CD4-positive, alpha-beta T cell treated with Interleukin-17A for 4 hours (primary cell): ENCODE data around the gene NLGN1.

Experiments used
- DNase-seq: peaks from one replicate; pipeline ENCODE4 v3.0.0-alpha.2; 2020; ENCODE audit warnings: mixed read lengths

The NLGN1 gene

DNA sequence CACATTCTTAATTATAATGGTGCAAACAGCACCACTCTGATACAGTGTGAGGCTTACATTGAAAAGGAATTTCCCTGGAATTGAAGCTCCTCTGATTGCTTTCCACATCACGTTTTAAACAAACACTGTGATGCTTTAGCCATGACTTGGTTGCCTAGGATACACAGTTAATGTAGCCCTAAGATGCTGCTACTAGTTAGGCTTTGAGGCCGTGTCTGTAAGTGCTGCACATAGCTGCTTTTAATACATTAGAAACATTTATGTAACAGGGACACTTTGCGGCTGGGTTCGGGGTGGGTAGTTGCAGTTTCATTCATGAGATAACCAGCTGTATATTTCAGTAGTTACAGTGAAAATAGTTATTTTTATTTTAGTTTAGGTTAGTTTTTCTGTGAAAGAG is 334.7 kb downstream of the NLGN1 start:
- DNase-seq: no peak

DNA sequence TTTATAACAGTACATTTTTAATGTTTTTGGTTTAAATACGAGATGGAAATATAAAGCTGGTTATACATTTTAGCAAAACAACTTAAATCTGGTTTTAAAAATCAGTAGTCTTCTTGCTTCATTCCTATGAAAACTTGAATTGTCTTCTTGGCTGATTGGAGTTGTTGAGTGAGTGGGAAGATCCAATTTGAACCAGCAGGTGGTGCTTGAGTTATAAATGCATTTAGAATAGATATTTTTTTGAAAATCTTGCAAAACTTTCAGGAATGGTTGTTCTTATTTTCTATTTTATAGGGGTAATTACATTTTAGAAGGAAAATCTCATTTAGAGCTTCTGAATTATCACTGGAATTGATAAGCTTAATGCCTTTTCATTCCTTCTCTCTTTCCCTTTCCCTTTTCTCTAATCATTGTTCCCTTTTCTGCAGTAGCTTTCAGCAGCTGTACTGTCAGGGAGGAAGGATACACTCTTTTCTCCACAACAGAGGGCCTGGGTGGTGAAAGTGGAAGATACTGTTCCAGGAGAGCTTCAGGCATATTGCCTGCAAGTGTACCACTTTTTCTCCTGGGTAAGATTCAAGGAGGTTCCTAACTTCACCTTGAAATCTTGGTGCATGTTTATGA is 335.6 kb downstream of the NLGN1 start:
- no peak for DNase-seq

DNA sequence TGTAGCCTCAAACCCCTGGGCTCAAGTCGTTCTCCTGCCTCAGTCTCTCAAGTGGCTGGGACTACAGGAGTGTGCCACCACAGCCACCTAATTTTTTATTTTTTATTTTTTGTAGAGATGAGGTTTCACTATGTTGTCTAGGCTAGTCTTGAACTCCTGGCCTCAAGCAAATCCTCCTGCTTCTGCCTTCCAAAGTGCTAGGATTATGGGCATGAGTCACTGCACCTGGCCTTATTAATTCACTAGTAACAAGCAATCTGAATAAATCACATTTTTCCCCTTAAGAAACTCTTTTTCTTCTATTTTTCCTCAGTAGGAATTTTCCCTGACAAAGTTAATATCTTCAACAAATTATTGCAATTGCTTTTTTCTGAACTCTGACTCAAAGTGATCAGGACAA is 336.9 kb downstream of the NLGN1 start:
- no peak for DNase-seq

DNA sequence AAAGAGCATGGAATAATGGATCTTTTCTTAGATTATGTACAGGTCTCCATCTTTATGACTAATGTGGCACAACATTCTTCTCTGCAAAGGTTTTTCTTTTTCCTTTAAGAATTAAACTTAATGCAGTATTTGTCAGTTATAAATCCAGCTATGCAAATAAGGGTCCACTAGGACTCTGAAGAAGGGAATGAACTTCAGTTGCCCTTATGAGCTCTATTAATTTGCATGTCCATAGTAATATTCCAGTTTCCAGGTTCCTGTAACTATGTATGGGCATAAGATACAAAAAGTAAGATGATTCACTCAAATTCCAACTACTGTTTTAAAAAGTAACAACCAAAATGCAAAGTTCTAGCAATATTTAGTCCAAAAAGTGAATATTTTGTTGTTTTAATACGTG is 337.4 kb downstream of the NLGN1 start:
- no peak for DNase-seq

DNA sequence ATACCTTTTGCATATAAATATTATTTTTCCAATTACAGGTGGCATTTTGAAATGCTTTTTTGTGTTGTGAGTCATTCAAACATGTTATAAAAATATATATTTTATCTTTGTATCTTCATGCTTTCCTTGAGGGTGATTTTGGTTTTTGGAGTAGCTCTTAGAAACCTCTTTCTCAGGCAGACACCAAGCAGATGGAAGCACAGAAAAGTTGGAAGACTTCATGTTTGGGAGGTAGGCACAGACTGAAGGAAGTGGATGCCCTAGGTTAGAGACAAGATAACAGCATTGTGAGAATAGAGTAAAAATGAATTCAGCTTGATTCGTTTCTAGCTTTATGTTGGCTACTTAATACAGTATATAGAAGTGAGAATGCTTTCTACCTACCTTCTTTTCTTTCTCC is 338.3 kb downstream of the NLGN1 start:
- no peak for DNase-seq

DNA sequence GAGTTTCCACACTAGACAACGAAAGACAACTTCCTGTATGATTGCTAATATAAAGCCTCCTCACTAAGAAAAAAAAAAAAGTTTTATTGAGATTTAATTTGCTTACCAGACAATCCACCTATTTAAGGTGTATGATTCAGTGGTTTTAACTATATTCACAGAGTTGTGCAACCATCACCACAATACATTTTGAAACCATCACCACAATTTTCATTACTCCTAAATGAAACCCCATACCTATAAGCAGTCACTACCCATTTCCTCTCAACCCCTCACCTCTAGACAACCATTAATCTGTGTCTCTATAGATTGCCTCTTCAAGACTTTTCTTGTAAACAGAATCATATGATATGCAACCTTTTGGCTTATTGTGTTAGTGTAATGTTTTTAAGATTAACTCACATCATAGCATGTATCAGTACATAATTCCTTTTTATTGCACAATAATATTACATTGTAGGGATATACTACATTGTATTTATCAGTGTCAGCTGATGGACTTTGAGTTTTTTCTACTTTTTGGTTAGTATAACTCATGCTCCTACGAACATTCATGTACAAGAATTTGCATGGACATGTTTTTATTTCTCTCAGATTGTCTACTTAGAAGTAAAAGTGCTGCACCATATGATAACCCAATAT is 339.7 kb downstream of the NLGN1 start:
- DNase-seq: no peak

DNA sequence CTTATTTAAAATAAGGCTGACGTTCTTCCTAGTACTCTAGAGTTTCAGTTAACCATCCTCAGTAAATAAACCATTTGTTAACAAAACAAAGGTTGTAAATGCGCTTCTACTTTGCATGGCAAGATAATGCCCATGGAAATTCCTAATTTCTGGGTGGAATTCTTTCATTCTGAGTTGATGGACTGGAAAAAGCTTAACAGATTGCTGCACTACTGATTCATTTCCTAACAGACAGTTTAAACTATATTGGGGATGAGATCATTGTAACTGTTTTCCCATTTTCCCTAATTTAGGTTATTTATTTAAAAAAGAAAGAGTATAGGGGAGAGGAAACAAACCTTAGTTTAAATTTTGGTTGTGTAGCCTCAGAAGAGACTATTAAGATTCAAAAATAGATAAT is 342.2 kb downstream of the NLGN1 start:
- no peak for DNase-seq

DNA sequence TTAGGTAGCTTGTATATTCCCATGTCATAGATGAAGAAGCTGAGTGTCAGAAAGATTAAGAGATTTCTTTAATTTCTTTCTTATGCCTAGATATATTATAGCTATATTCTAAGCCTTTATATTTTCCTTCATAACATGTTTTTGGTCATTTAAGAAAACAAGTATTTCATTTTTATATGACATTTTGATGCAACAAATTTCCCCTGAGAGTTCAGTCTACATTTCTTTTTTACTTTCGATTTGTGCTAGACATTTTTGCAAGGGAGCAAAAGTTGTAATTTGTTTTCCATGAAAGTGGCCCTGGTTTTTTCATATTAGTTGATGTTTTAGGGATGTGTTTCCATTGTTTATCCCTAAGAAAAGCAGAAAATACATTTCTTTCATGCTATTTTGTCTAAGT is 344.9 kb downstream of the NLGN1 start:
- DNase-seq: no peak

DNA sequence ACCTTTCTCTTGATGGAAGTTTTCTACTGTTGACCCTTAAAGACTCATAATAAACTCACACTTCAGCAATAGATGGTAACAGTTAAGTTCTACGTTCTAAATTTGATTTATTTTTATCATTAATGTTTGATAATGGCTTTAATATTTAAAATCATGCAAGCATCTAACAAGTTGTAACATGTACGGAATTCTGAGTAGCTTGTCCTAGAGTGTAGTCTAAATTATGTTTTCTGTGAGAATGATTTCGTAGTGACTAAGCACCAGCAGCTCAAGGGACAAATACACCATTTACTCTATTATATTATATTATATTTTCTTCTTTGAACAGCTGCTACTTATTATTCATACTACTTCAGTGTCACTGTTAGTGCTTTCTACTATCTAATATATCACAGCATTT is 345.6 kb downstream of the NLGN1 start:
- no peak for DNase-seq

DNA sequence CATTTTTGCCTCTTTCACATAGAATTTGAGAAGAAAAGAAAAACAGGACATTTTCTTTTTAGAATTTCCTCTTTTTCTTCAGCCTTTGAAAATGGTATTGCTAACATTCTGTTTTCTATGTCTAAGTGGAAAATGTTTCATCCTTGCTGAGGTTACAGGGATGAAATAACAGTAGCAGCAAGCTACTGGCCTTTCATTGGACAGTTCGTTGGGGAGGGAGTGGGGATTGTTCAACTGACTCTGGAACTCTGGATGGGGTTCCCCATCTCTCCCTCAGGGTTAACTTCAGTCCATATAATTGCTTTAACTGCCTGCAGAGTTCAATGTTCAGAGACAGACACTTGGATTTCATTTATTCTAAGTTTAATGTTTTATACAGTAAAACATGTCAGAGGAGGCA is 346.0 kb downstream of the NLGN1 start:
- DNase-seq: no peak

DNA sequence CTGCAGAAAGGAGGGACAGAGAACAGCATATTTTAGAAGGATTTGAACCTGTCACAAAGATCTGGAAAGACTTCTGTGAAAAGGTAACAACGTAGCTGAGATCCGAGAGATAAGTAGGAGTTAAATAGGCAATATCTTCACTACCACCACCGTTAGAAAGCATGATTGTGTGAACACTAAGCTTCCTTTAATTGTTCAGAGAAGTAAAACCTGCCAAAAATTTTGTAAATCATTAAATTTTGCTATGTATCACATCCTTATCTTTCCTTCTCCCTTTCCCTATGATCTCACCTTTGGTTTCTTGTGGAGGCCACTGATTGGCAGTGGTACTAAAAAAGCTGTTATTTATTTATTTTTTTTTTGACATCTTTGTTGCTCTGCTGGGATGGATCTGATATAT is 346.9 kb downstream of the NLGN1 start:
- DNase-seq: no peak

DNA sequence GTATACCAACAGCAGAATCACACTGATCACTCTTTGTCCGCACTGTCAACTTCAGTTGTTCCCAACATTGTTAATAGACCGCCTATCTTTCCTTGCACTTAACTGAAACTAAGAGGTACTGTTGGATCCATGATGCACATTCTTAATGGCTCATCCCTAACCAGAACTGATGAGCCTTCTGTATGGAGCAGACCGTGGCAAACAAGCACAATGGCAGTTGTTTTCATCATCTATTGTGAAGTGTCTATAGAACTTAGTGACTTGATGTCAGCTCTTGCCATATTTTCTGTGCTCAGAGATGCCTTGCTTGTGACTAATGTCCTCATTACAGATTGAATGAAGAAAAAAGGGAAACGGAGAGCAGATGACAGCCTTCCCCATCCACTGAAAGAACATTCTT is 347.4 kb downstream of the NLGN1 start:
- no peak for DNase-seq

DNA sequence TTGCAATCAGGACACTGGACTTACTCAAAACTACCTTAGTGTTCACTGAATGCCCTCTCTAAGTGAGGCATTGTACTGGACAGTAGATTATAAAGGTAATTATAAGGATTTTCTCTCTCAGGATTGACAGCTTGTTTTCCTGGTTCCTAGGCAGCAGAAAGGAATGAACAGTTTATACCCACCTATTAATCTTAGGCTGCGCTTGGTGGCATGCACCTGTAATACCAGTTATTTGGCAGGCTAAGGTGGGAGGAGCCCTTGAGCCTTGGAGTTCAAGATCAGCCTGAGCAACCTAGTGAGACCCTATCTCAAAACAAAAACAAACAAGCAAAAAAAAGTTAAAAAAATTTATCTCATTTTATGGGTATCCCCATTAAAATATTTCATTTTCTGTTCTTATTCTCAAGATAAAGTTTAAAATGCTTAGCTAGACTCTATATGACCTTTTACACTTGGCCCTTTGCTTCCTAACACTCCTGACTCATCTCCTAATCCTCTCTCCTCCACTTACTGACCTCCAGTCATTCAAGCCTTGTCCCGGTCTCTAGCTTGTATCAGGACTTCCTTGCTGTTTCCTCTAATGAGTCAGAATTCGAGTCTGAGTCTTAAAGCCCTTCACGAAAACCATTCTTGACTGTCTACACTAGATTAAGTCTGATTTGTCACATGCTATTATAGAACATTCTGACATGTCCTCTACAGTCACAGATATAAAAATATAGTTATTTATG is 348.6 kb downstream of the NLGN1 start:
- no peak for DNase-seq

DNA sequence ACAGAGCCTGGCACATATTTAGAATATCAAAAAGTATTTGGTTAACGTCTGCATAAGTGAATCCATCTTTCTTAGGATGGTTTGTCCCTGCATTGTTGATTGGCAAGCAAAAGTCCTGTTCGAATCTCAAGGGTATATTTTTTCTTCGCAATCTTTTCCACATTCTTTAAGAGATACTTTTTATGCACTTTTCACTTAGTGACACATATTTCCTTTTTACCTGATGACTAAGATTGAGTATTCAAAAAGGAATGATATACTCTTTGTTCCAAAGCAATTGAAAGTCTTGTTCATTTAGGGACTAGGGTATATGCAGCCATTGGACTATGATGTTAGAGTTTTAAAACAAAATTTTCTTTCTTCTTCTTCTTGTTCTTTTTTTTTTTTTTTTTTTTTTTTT is 349.9 kb downstream of the NLGN1 start:
- no peak for DNase-seq

DNA sequence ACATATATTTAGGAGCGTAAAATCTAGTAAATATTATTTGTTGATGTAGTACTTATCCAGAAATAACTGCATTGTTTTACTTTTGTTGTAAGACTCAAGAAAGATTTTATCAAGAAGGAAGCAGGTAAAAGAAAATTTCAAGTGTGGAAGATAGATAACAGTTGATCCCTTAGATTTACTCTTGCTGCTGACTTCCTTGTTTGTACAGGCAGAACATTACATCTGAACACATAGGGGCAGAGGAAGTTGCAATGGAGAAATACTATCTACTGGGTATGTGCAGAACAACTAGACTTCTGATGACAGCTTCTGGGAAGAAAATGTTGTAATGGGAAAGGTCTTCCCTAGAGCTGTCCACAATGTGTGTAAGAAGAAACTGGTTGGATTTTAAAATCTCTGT is 350.6 kb downstream of the NLGN1 start:
- no peak for DNase-seq

DNA sequence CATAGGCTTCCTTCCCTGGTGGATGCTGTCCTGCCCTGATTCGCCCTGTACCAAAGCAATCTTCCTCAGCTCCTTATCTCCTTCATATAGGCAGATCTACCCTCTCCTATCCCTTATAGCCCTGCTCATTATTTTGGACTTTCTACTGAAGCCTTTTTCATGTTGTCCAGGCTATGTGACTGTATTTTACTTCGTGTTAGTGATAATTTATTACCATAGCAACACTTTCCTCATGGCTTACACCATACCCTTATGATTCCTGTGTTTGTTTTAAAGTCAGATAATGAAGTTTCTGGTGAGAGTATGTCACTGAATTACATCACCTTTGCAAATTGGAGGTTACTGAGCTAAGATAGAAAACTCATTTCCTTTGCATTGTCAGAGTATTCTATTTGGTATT is 352.6 kb downstream of the NLGN1 start:
- DNase-seq: no peak

DNA sequence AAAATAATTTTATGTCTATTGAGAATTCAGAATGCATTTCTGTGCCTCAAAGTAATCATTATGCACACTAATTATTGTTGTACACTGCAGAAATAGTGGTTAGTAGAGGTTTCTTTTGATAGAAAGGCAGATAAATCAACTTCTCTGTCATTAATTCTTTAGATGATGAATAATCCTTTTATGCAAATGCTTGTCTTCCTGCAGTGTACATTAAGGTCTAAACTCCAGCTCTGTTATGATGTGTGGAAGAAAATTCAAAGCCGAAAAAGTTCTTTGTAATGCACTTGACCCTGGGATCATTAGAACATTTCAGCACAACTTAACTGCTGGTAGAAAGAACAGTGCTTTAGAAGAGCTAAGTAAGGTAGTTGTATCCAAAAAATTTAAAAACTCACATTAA is 353.0 kb downstream of the NLGN1 start:
- DNase-seq: no peak

DNA sequence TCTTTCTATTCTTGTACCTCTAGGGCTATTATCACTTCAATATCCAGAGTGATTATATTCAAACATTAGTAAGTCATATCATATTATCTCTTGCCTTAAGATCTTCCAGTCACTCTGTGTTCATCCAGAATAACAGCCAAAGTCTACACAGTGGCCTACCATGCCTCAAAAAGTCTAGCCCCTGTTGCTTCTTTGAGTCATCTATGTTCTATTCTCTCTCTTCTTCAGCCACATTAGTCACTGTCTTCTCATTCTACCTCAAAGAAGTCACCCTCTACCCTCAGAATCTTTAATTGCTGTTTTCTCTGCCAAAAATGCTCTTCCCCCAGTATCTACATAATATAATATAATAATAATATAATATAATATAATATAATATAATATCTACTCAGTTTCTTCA is 356.0 kb downstream of the NLGN1 start:
- DNase-seq: no peak

DNA sequence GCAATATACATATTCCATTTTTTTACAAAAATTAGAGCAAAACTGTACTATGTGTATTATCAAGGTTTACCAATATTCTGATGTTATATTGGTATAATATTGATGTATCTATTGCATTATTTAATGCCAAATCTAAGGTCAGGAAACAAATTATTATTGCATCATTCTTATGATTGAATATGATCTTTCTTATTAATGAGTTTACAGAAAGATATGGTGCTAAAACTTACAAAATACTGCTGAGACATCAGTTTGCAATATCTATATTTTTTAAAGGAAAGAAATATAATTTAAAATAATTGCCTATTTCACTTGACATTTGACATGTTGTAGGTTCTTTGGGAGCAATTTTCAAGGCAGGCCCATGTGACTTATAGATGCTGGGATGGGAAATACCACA is 357.6 kb downstream of the NLGN1 start:
- no peak for DNase-seq

DNA sequence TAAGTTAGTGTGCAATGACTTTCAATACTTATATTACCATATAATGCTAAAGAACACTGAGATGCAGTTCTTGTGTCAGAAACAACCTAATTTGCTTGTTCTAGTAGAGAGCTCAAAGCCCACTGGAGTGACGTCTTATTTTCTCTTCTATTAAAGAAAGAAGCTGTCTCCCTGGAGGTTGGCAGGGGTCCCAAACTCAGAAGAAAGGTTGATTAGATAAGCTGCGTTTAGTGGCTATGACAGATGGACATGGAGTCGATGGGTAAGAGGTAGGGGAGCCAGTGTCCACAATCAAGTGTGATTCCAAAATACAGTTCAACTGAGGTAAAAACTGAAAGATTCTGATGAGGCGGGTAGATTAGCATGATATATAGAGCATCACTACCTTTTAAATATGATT is 363.6 kb downstream of the NLGN1 start:
- DNase-seq: no peak

DNA sequence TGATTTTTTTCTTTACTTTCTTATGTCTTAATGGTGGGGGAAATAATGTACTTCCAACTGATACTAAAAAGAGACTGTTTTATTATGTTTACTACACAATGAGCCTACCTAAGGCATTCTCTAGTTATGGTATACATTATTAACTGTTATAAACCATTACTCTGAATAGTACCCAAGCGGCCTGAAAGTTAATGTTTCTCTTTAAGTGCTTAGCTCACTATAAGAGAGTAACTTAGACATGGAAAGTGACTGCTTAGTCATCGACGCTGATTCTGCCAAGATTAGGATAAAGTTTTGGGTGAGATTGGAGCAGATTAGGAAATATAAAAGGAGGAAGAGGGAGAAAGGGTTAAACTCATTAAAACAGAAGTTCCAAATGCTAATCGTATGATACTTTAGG is 365.0 kb downstream of the NLGN1 start:
- DNase-seq: no peak

DNA sequence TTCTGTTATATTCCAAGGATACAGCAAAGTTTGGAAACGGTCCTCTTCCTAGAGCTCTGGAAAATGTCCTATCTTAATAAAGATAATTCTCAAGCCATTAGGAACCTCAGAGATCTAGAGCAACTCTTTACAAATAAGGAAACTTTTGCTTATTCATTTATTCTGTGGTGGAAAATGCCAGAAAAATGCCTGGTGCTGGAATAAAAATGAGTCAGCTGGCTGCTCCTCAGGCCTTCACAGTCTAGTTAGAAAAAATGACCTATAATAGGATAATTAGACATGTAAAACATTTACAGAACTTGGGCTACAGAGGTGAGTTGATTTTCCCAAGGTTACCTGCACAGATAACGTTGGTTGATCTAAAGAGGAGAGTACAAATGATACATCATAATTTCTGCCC is 372.5 kb downstream of the NLGN1 start:
- DNase-seq: no peak

DNA sequence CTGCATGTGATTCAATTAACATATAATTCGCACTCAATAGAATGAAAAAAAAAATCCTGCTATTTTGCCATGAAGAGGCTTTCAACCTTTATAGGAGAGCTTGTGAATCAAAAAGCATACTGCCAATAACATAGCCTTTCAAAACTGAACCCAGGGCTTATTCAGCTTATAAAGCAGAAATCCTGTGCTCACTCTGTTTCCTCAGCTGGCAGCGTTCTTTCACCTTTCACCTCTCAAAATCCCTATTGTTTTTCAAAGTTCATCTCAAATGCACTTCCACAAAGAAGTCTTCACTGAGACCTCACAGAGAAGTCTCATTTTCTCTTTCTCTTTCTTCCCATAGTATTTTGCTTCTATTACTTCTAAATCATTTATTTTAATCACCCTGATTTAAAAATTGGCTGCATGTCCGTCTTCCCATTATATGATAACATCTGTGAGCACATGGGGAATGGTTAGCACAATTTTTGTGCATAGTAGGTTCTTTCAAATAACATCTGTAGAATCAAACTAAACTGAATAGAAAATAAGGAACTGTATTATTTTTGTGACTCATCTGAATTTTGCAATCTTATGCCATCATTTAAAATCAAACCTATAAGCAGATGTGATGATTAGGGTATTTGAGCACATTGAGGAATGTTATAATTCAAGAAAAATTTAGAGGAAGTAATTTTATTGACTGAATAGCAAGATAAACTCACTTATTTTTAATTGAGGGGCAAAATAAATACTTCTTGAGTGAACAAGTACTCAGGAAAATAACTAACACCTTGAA is 373.4 kb downstream of the NLGN1 start:
- no peak for DNase-seq

DNA sequence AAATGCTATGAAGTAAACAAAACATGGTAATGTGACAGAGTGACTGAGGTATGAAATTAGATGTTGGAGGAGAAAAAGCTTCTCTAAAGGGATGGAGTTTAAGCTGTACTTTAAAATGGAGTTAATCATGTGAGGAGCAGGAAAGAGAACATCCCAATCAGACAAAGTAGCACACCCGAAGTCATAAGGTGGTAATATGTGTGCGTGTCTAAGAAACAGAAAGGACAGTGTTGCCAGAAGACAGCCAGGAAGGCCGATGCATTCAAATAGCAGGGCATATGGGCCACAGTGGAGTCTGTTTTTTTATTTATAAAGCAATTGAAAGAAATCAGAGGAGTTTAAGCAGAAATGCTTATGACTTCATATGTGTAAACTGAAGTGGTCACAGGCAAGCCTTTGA is 376.3 kb downstream of the NLGN1 start:
- no peak for DNase-seq
